Caco-2 (cell line): ENCODE data around the gene PLP2. TPM values are rescaled to one million over a fixed set of nuclear protein-coding genes. Genes with fewer than 3 reads are reported as not detected.
"Not testable (repeated sequence)": the region's sequence is repeated elsewhere in the genome, so short reads cannot be mapped to it uniquely, and the experiment has no call there.

Experiments used
- Bru-seq: library from RNA; stranded (reverse); fragments of 400-500 nt; gene quantifications from one replicate; lab custom pipeline; 2021; lab: Mats Ljungman, UMichigan
- BruChase-seq, 2 experiments: library from RNA; stranded (reverse); fragments of 400-500 nt; gene quantifications; one replicate each; lab custom pipeline; 2021; lab: Mats Ljungman, UMichigan
- BruUV-seq: library from RNA; stranded (reverse); fragments of 400-500 nt; replicated peaks from 2 replicates; lab custom pipeline; 2021; lab: Mats Ljungman, UMichigan
- CTCF ChIA-PET: fragments of 300-600 bp; sonication (Branson Sonifier 250); formaldehyde crosslinking; loops from one replicate; lab custom pipeline; 2022; ENCODE audit warnings: antibody characterized with exemption; lab: Charles Lee
- POLR2A ChIA-PET: fragments of 300-600 bp; sonication (Branson Sonifier 250); formaldehyde crosslinking; loops from one replicate; lab custom pipeline; 2022; ENCODE audit warnings: antibody characterized with exemption; lab: Charles Lee
- DNase-seq, 2 experiments: peaks; one replicate each; pipeline versions ENCODE4 v3.0.0 to v3.0.0-alpha.2; 2020 to 2022
- H3K27me3 ChIP-seq: replicated peaks from 2 replicates; pipeline ENCODE4 v1.6.0; 2011; ENCODE audit warnings: low read length; ENCODE audit not compliant: control insufficient read depth, insufficient read depth
- H3K36me3 ChIP-seq: 2 replicates; pipeline ENCODE4 v1.5.1; 2011; ENCODE audit warnings: low read length; ENCODE audit not compliant: control insufficient read depth, insufficient read depth
- H3K4me1 ChIP-seq: fragments of 250-450 bp; sonication (Bioruptor Pico); 2 replicates; pipeline ENCODE4 v1.5.1; 2020; ENCODE audit warnings: mild to moderate bottlenecking
- H3K4me3 ChIP-seq: 2 replicates; pipeline ENCODE4 v1.5.1; 2011; ENCODE audit warnings: low read depth, mild to moderate bottlenecking, control low read depth, low read length
- H3K9me3 ChIP-seq: fragments of 250-450 bp; sonication (Bioruptor Pico); 2 replicates; pipeline ENCODE4 v1.5.1; 2020; ENCODE audit warnings: mild to moderate bottlenecking, moderate library complexity
- H3K27ac Mint-ChIP-seq: one replicate; pipeline ENCODE4 v1.8.0; 2022; ENCODE audit warnings: mixed read lengths; ENCODE audit not compliant: unreplicated experiment
- H3K27me3 Mint-ChIP-seq: one replicate; pipeline ENCODE4 v1.8.0; 2022; ENCODE audit warnings: mixed read lengths; ENCODE audit not compliant: insufficient read depth, unreplicated experiment
- H3K36me3 Mint-ChIP-seq: one replicate; pipeline ENCODE4 v1.8.0; 2022; ENCODE audit warnings: mild to moderate bottlenecking, mixed read lengths; ENCODE audit not compliant: insufficient read depth, unreplicated experiment
- H3K4me1 Mint-ChIP-seq: one replicate; pipeline ENCODE4 v1.8.0; 2022; ENCODE audit warnings: low read depth, mixed read lengths; ENCODE audit not compliant: unreplicated experiment
- H3K4me3 Mint-ChIP-seq: one replicate; pipeline ENCODE4 v1.8.0; 2022; ENCODE audit warnings: mild to moderate bottlenecking, moderate library complexity, mixed read lengths; ENCODE audit not compliant: unreplicated experiment
- H3K9me3 Mint-ChIP-seq: one replicate; pipeline ENCODE4 v1.8.0; 2022; ENCODE audit warnings: mixed read lengths; ENCODE audit not compliant: unreplicated experiment
- intact Hi-C: fragments of 100-400 bp; cut with micrococcal nuclease; formaldehyde crosslinking; loops from one replicate; pipeline ENCODE4 v1.10.0; 2022; ENCODE audit not compliant: unreplicated experiment
- long read RNA-seq: library from polyadenylated mRNA; stranded (forward); transcript quantifications from one replicate; pipeline ENCODE4 v2.0.0, GENCODE V29; 2022
- total RNA-seq: library from RNA; stranded (reverse); gene quantifications from 2 replicates; pipeline ENCODE4 v1.2.3, GENCODE V29; 2022
- TF ChIP-seq, protein P1 (sequence below), 2 experiments: fragments of 200-600 bp in 1 of 2; IDR thresholded peaks; 1 replicate in 1 of 2; 2 replicates in 1 of 2; pipeline versions ENCODE4 v1.5.1 to v1.8.0; 2011 to 2022; ENCODE audit warnings: antibody characterized with exemption in 1 of 2, control low read depth in 1 of 2, inconsistent platforms in 1 of 2, low read depth in 1 of 2, low read length in 1 of 2, mild to moderate bottlenecking in 1 of 2, moderate library complexity in 1 of 2; ENCODE audit not compliant: insufficient read depth in 1 of 2, severe bottlenecking in 1 of 2, unreplicated experiment in 1 of 2

The PLP2 gene, protein sequence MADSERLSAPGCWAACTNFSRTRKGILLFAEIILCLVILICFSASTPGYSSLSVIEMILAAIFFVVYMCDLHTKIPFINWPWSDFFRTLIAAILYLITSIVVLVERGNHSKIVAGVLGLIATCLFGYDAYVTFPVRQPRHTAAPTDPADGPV
- 54.2 and 73.9 TPM in 2 replicates for total RNA-seq
- Bru-seq, nascent RNA = percentile 65 among the genes with signal in this experiment
- BruChase-seq, experiment 1, labeled RNA remaining after a 2-hour chase = percentile 70 among the genes with signal in this experiment
- BruChase-seq, experiment 2, labeled RNA remaining after a 6-hour chase = percentile 89 among the genes with signal in this experiment
- long read RNA-seq, transcript PLP2-202 (5 exons, 1,079 nt) = major isoform, 62 of 65 reads
- long read RNA-seq, partial matches to known transcripts = 1 of 65 reads
- long read RNA-seq, other reads (novel, unspliced or antisense) = 2 of 65 reads

DNA sequence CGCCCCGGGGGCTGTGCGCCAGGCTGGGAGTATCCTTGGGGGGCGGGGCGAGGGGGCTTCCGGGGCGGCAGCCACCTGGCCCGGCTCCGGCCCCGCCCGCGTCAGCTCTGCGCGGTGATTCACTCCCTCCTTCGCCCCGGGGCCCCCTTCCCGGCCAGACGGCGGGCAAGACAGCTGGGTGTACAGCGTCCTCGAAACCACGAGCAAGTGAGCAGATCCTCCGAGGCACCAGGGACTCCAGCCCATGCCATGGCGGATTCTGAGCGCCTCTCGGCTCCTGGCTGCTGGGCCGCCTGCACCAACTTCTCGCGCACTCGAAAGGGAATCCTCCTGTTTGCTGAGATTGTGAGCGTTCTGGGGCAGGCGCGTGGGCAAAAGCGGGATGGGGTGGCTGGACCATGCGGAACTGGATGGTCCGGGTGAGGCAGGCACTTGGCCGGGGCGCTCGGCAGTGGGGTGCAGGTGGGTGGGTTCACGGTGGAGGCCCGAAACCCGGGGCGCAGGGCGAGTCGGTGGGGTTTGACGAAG, at the start of gene PLP2:
PLP2 (plus strand) TSS at position 147 of the 528 bp plus-strand sequence; CDS start at position 250, 103 bp downstream.
- BruUV-seq = no TSS peak
- no peak within 1 kb of the TSS for H3K27ac Mint-ChIP-seq
- CTCF ChIA-PET = interaction anchor here (1.0 to 2.3 kb wide), 2 partner anchors 16 to 19 kb away, joined by 5 to 8 read pairs; no protein-coding TSS in a partner anchor
- peaks cover 14% of the 10 kb centered on the region for H3K4me1 Mint-ChIP-seq
- H3K9me3 Mint-ChIP-seq = no peaks in the 10 kb centered on the region
- TF ChIP-seq, protein P1, sequence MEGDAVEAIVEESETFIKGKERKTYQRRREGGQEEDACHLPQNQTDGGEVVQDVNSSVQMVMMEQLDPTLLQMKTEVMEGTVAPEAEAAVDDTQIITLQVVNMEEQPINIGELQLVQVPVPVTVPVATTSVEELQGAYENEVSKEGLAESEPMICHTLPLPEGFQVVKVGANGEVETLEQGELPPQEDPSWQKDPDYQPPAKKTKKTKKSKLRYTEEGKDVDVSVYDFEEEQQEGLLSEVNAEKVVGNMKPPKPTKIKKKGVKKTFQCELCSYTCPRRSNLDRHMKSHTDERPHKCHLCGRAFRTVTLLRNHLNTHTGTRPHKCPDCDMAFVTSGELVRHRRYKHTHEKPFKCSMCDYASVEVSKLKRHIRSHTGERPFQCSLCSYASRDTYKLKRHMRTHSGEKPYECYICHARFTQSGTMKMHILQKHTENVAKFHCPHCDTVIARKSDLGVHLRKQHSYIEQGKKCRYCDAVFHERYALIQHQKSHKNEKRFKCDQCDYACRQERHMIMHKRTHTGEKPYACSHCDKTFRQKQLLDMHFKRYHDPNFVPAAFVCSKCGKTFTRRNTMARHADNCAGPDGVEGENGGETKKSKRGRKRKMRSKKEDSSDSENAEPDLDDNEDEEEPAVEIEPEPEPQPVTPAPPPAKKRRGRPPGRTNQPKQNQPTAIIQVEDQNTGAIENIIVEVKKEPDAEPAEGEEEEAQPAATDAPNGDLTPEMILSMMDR (IDR thresholded peaks at IDR 0.05; ENCODE audit: insufficient read depth in 1 of 2, low read depth in 1 of 2, low read length in 1 of 2, severe bottlenecking in 1 of 2, unreplicated experiment in 1 of 2) = no peak
- DNase-seq = peak in 1 of 2 experiments; percentile 64
- H3K36me3 Mint-ChIP-seq = peaks cover 10% of the 10 kb centered on the region
- Histone ChIP-seq H3K4me3 (peak within 1 kb of the TSS; percentile 63), H3K4me1 (no peaks in the 10 kb centered on the region), H3K36me3 (no peaks in the 10 kb centered on the region), H3K9me3 (no peaks in the 10 kb centered on the region), H3K27me3 (no peaks in the 10 kb centered on the region)
- H3K27me3 Mint-ChIP-seq = no peaks in the 10 kb centered on the region
- peak within 1 kb of the TSS; percentile 86 for H3K4me3 Mint-ChIP-seq
- intact Hi-C loops = loop anchor here (10.0 kb wide), 1 partner anchor 63 kb away; the partner anchor contains the start of genes CACNA1F and CCDC22
- POLR2A ChIA-PET = interaction anchor here (0.6 to 2.1 kb wide), 2 partner anchors 19 to 214 kb away, joined by 4 to 7 read pairs; no protein-coding TSS in a partner anchor

DNA sequence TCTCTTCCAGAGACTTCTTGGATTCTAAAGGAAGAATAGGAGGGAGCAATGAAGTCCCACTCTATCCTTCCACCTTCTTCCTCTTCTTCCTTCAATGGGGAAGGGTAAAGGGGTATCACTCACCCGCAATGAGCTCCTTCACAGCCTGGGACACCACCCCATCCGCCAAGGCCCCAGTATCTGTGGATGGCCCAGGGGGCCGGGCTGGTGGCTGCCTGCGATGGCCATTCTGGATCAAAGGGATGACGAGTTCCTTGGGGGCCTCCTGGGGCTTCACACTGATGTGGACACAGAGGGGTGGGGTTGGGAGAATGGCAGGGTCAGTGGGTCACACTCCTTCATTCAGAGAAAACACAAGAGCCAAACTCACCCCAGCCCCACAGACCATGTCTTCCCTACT, 49.2 kb upstream of the PLP2 start:
- TF ChIP-seq, protein P1 (IDR thresholded peaks at IDR 0.05; ENCODE audit: insufficient read depth in 1 of 2, low read depth in 1 of 2, low read length in 1 of 2, severe bottlenecking in 1 of 2, unreplicated experiment in 1 of 2) = no peak
- Mint-ChIP-seq H3K4me3 (peak overlapping the region; percentile 85), H3K27me3 (no peaks in the 10 kb centered on the region), H3K27ac (peak overlapping the region; percentile 94), H3K4me1 (peaks cover 12% of the 10 kb centered on the region), H3K9me3 (no peaks in the 10 kb centered on the region), H3K36me3 (peaks cover 26% of the 10 kb centered on the region)
- H3K4me1 ChIP-seq = no peaks in the 10 kb centered on the region
- intact Hi-C loops = loop anchor here (5.0 kb wide), 1 partner anchor 70 kb away; no protein-coding TSS in a partner anchor
- no peaks in the 10 kb centered on the region for H3K36me3 ChIP-seq
- H3K9me3 ChIP-seq = no peaks in the 10 kb centered on the region
- CTCF ChIA-PET = no interaction called here
- POLR2A ChIA-PET = no interaction called here
- no peaks in the 10 kb centered on the region for H3K27me3 ChIP-seq
- DNase-seq = no peak
- no TSS peak for BruUV-seq
- peak overlapping the region; percentile 84 for H3K4me3 ChIP-seq

DNA sequence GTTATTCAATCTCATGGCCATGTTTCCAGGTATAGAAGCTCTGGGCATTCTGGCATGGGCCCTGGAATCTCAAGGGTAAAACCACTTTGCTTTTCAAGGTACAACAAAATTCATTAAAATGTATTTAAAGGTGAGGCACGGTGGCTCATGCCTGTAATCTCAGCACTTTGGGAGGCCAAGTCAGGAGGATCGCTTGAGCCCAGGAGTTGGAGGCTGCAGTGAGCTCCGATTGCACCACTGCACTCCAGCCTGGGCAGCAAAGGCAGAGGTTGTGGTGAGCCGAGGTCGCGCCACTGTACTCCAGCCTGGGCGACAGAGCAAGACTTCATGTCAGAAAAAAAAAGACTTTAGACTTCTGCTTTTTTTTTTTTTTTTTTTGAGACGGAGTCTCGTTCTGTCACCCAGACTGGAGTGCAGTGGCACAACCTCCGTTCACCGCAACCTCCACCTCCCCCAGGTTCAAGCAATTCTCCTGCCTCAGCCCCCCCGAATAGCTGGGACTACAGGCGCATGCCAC, 43.9 kb upstream of the PLP2 start:
- H3K36me3 Mint-ChIP-seq, H3K9me3 ChIP-seq, POLR2A ChIA-PET, H3K27me3 Mint-ChIP-seq, H3K9me3 Mint-ChIP-seq, H3K27me3 ChIP-seq, H3K4me3 ChIP-seq, H3K27ac Mint-ChIP-seq, H3K4me1 ChIP-seq, H3K4me1 Mint-ChIP-seq, DNase-seq, H3K4me3 Mint-ChIP-seq, intact Hi-C loops, BruUV-seq, H3K36me3 ChIP-seq, CTCF ChIA-PET: not testable (repeated sequence)
